GM12865 (cell line): ENCODE measurements around the gene GULP1.
"Not testable (repeated sequence)": the region's sequence is repeated elsewhere in the genome, so short reads cannot be mapped to it uniquely, and the experiment has no call there.

Experiments
- DNase-seq: peaks from one replicate; pipeline ENCODE4 v3.0.0; 2010; ENCODE audit warnings: low read depth
- H3K4me3 ChIP-seq: 2 replicates; pipeline ENCODE4 v1.5.1; 2011; ENCODE audit warnings: mild to moderate bottlenecking, low read depth, low read length, control low read depth
- TF ChIP-seq, protein P1 (sequence below): IDR thresholded peaks from 2 replicates; pipeline ENCODE4 v1.5.1; 2011; ENCODE audit warnings: low read length, control low read depth, low read depth, inconsistent platforms; ENCODE audit not compliant: insufficient read depth; ENCODE audit errors: missing control alignments

GULP1 gene

DNA sequence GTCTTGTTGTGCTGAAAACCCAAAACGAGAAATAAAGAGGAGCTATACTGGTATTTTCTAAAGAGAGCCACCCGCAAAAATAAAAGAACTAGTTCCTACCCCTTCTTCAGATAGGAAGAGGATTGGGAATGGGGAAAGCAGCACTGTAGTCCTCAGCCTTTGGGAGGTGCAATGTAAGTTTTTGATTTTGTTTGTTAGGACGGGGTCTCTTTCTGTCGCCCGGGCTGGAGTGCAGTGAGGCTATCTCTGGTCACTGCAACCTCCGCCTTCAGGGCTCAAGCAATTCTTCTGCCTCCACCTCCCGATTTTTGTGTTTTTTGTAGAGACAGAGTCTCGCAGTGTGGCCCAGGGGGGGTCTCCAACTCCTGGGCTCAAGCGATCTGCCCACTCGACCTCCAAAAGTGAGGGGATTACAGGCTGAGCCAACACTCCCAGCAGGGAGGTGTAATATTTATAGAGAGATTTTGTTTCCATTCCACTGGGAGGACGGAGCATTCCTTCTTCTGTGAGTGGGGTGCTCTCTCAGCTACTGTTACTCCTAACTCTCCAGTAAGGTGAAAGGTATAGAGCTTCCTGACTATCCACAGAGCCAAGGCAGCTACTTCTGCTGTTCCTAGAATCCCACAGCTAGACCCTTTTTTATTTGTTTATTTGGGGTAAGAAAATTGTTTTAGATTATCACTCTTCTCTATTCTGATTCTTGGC is 13.1 kb upstream of the GULP1 start:
- TF ChIP-seq, protein P1, sequence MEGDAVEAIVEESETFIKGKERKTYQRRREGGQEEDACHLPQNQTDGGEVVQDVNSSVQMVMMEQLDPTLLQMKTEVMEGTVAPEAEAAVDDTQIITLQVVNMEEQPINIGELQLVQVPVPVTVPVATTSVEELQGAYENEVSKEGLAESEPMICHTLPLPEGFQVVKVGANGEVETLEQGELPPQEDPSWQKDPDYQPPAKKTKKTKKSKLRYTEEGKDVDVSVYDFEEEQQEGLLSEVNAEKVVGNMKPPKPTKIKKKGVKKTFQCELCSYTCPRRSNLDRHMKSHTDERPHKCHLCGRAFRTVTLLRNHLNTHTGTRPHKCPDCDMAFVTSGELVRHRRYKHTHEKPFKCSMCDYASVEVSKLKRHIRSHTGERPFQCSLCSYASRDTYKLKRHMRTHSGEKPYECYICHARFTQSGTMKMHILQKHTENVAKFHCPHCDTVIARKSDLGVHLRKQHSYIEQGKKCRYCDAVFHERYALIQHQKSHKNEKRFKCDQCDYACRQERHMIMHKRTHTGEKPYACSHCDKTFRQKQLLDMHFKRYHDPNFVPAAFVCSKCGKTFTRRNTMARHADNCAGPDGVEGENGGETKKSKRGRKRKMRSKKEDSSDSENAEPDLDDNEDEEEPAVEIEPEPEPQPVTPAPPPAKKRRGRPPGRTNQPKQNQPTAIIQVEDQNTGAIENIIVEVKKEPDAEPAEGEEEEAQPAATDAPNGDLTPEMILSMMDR, result no peak
- DNase-seq, result no peak
- no peak overlapping the region for H3K4me3 ChIP-seq

DNA sequence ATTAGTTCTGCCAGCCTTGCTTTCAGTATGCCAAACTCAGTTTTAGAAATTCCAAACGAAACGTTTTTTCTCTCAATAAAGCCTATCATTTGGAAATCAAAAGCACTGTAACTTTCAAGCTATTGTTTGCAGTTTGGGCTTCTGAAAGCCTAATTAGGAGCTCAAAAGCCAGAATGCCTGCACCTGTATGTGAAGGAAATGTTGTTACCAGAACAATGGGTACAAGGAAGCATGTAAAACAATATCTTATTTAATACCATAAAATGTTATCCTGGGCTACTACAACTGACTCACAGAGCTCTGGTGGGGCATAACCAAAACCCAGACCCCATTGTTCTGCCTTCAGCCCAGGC is 12.6 kb upstream of the GULP1 start:
- TF ChIP-seq, protein P1, result no peak
- DNase-seq, result no peak
- no peak overlapping the region for H3K4me3 ChIP-seq

DNA sequence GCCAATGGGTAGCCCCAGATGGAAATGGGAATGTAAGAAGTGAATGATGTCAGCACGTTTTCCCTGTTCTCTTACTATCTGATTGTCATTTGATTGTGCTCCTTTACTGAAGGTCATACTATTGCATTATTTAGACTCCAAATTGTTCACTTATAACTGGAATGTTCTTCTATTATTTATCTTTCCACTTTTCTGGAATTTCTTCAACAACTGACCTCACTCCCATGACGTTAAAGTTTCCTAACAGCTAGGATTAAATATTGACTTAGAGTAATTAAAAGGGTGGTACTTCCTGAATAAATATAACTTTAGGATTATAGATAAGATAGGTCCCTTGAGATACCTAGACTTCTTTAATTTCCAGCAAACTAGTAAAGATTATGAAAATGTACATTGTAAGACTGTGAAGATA is 10.9 kb upstream of the GULP1 start:
- H3K4me3 ChIP-seq, result no peak overlapping the region
- DNase-seq, result no peak
- TF ChIP-seq, protein P1, result no peak

GRCh38 chr2:188282907-188283306 is 8.8 kb upstream of the GULP1 start:
- TF ChIP-seq, protein P1, result no peak
- no peak for DNase-seq
- no peak overlapping the region for H3K4me3 ChIP-seq

DNA sequence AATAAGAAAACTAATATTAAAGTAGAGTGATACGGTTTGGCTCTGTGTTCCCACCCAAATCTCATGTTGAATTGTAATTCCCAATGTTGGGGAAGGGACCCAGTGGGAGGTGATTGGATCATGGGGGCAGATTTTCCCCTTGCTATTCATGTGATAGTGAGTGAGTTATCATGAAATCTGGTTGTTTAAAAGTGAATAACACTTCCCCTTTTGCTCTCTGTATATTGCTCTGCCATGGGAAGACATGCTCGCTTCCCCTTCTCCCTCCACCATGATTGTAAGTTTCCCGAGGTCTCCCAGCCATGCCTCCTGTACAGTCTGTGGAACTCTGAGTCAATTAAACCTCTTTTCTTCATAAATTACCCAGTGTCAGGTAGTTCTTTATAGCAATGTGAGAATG is 7.4 kb upstream of the GULP1 start:
- not testable (repeated sequence) for DNase-seq, H3K4me3 ChIP-seq

GRCh38 chr2:188285049-188285448 is 6.6 kb upstream of the GULP1 start:
- TF ChIP-seq, protein P1, result no peak
- DNase-seq, result no peak
- no peak overlapping the region for H3K4me3 ChIP-seq

GRCh38 chr2:188285774-188286173 is 5.9 kb upstream of the GULP1 start:
- TF ChIP-seq, protein P1, result no peak
- H3K4me3 ChIP-seq, result no peak overlapping the region

More at GRCh38 chr2:188285774-188286173, 5.9 kb upstream of the GULP1 start:
- no peak for DNase-seq
